ENCODE measurements around the gene COL8A1. TPM values are rescaled to one million over a fixed set of nuclear protein-coding genes. Genes with fewer than 3 reads are reported as not detected.
"Not testable (repeated sequence)": the region's sequence is repeated elsewhere in the genome, so short reads cannot be mapped to it uniquely, and the experiment has no call there.

COL8A1 gene
- total RNA-seq, 1 experiment from 2014 or later = 54.8 TPM

DNA sequence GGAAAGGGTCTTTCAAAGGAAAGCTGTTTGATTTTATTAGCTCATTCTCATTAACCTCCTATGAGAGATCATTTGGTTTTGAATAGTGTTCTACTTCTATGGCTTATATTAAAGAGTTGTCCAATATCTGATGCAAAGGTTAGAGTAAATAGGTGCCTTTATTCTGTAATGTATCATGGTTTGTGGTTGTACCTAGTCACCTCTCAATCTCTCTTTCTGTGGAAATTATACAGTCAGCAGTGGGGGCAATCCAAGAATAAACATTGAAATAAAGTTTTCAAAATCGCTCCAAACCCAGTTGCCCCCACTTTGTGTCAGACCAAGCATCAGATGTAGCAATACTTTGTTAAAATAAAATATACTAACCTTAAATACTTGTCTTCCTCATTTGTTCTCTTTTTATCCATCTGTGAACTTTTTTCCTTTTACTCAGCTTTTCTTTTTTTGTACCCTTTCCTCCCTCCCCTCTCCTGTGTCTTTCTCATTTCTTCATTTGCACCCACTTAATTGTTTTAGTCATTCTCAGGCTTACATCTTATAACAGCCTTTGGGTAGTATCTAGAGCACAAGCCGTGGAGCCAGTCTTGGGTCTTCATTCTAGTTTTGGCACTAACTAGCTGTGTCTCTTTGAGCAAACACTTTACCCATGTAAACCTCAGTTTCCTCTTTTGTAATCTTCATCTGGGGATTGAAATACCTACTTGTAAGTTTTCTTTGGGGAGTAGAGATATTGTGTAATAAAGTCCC is 196.0 kb downstream of the COL8A1 start:
- Histone ChIP-seq H3K9me3 (replicated peaks) (no peaks in the 10 kb centered on the region), H3K27ac (no peak overlapping the region), H3K4me3 (no peak overlapping the region), H3K36me3 (no peaks in the 10 kb centered on the region), H3K27me3 (replicated peaks) (no peaks in the 10 kb centered on the region), H3K4me1 (replicated peaks) (0 out of 2 replicates have a peak, but pooled peaks cover 6% of the 10 kb centered on the region)
- DNase-seq (ENCODE audit: low read depth in 1 of 2, low spot score in 2 of 2) = no peak

DNA sequence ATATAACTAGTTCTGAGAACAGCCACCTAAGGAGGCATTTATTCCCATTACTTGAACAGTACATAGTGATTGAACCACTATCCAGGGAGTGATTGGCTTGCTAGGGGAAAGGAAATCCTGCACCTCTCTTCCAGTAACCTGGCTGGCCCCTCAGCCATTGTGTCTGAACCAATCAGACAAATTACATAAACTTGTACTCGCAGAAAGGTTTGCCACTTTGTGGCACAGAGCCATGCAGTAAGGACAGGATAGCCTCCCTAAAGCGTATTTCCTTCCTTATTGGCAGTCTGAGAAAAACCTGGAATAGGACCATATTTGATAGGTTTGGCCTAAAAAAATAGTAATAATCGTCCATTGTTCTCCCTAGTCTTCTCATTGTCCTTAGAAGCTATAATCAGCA is 198.3 kb downstream of the COL8A1 start:
- H3K9me3 ChIP-seq (replicated peaks) = no peaks in the 10 kb centered on the region
- H3K4me3 ChIP-seq = no peak overlapping the region
- no peak overlapping the region for H3K27ac ChIP-seq
- no peak for DNase-seq (ENCODE audit: low read depth in 1 of 2, low spot score in 2 of 2)
- H3K36me3 ChIP-seq = no peaks in the 10 kb centered on the region
- 0 out of 2 replicates have a peak, but pooled peaks cover 6% of the 10 kb centered on the region for H3K4me1 ChIP-seq (replicated peaks)
- no peaks in the 10 kb centered on the region for H3K27me3 ChIP-seq (replicated peaks)

DNA sequence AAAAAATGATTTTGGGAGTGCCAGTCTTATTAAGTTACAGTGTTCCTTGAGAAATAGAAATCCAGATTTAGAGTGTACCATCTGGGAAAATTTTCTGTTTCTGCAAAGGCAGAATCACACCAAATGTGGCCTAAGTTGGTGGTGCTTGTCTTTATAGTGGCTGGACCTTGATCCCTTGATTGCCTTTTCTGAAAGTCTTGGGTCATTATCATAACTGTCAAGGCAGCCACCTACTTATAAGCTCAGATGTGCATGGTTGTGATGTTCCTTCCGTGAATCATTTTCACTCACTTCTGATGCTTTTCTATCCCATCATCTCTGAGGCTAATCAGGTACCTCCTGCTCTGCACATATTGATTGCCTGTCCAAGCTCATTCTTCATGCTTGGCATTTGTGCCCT is 199.3 kb downstream of the COL8A1 start:
- Histone ChIP-seq H3K27me3 (replicated peaks) (no peaks in the 10 kb centered on the region), H3K27ac (no peak overlapping the region), H3K4me1 (replicated peaks) (0 out of 2 replicates have a peak, but pooled peaks cover 6% of the 10 kb centered on the region), H3K36me3 (0 out of 2 replicates have a peak, but pooled peaks cover 3% of the 10 kb centered on the region), H3K9me3 (replicated peaks) (no peaks in the 10 kb centered on the region), H3K4me3 (no peak overlapping the region)
- no peak for DNase-seq (ENCODE audit: low read depth in 1 of 2, low spot score in 2 of 2)

DNA sequence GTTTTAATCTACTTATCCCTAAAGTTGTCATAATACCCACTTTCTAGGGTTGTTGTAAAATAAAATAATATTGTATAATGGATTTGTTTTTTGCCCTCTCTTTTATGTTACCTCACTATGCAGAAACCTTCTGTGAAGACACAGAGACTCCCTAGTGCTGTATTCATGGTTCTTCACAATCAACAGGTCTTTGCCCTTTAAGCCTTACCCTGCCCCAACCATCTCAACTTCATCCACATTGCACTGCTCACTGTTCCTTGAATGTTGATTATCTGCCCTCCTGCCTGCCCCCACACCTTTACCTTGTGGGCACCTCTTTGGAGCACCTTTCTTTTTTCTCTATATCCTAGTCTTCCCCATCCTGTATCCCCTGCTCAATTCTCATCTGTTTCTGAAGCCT is 200.4 kb downstream of the COL8A1 start:
- Histone ChIP-seq H3K9me3 (replicated peaks) (no peaks in the 10 kb centered on the region), H3K27ac (no peak overlapping the region), H3K27me3 (replicated peaks) (no peaks in the 10 kb centered on the region), H3K36me3 (peaks cover 3% of the 10 kb centered on the region; the same call in 1 of the 2 replicates), H3K4me3 (no peak overlapping the region), H3K4me1 (replicated peaks) (peaks cover 16% of the 10 kb centered on the region)
- DNase-seq (ENCODE audit: low read depth in 1 of 2, low spot score in 2 of 2) = no peak

DNA sequence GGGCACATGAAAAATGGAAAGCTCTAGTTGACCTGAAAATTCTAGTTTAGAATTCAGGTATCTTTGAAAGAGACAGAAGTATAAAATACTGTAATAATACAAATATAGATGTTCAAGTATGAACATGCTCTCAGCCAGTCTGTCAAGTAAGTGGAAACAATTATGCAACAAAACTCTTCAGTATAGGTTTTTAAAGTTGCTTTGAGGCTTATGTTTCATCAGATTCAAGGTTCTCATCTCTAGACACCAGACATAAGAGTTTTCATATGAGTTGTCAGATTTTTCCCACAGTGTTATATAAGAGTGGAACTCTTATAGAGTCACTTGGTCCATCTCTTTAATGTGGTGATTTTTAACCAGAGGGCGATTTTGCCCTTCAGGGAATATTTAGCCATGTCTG is 201.2 kb downstream of the COL8A1 start:
- H3K27ac ChIP-seq = no peak overlapping the region
- H3K27me3 ChIP-seq (replicated peaks) = no peaks in the 10 kb centered on the region
- DNase-seq (ENCODE audit: low read depth in 1 of 2, low spot score in 2 of 2) = no peak
- no peaks in the 10 kb centered on the region for H3K9me3 ChIP-seq (replicated peaks)
- peaks cover 3% of the 10 kb centered on the region; the same call in 1 of the 2 replicates for H3K36me3 ChIP-seq
- H3K4me1 ChIP-seq (replicated peaks) = peaks cover 24% of the 10 kb centered on the region
- H3K4me3 ChIP-seq = no peak overlapping the region

DNA sequence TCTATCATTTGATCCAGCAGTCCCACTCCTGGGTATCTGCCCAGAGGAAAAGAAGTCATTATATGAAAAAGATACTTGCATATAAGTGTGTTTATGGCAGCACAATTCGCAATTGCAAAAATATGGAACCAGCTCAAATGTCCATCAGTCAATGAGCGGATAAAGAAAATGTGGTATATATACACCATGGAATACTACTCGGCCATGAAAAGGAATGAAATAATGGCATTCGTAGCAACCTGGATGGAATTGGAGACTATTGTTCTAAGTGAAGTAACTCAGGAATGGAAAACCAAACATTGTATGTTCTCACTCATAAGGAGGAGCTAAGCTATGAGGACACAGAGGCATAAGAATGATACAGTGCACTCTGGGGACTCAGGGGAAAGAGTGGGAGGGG is 203.6 kb downstream of the COL8A1 start:
- not testable (repeated sequence) for H3K9me3 ChIP-seq (replicated peaks); H3K27me3 ChIP-seq (replicated peaks); H3K4me3 ChIP-seq; H3K36me3 ChIP-seq; DNase-seq (ENCODE audit: low read depth in 1 of 2, low spot score in 2 of 2); H3K27ac ChIP-seq
- H3K4me1 ChIP-seq (replicated peaks) = peaks cover 24% of the 10 kb centered on the region

DNA sequence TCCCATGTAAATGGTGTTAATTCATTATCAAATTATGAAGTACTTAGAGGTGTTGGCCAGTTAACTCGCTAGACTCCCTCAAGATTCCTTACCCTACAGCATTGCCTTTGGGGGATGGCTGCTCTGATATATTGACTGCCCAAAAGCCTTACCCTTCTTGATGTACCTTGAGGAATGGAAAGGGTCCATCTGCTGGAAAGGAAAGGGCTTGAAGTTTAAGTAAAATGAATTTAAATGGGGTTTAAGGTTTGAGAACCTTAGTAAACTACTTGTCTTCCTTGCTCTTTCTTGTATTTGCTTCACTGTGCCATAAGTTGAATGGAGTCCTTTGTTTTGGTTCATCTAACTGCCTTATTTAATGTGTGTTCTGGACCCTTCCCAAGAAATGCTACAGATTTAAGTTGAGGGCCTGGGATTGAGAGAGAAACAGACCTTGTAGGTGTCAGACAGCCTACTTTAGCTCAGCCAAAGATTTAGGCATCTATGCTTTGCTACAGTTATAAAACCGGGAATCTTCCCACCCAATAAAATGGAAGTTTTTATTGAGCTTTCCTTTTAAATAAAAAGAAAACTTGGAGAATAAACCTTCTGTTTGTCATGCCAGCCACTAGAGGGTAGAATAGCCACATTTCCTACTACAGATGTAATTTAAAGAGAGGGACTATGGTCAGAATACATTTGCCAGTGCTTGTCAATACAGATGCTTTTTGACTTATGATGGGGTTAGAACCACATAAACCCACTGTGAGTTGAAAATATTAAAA is 204.6 kb downstream of the COL8A1 start:
- no peaks in the 10 kb centered on the region for H3K9me3 ChIP-seq (replicated peaks)
- DNase-seq (ENCODE audit: low read depth in 1 of 2, low spot score in 2 of 2) = peak in 1 of 2 experiments; percentile 54
- peaks cover 11% of the 10 kb centered on the region for H3K36me3 ChIP-seq
- peaks cover 19% of the 10 kb centered on the region for H3K4me1 ChIP-seq (replicated peaks)
- no peaks in the 10 kb centered on the region for H3K27me3 ChIP-seq (replicated peaks)
- H3K27ac ChIP-seq = peak overlapping the region; percentile 26; the same call in 1 of the 2 replicates
- H3K4me3 ChIP-seq = no peak overlapping the region

DNA sequence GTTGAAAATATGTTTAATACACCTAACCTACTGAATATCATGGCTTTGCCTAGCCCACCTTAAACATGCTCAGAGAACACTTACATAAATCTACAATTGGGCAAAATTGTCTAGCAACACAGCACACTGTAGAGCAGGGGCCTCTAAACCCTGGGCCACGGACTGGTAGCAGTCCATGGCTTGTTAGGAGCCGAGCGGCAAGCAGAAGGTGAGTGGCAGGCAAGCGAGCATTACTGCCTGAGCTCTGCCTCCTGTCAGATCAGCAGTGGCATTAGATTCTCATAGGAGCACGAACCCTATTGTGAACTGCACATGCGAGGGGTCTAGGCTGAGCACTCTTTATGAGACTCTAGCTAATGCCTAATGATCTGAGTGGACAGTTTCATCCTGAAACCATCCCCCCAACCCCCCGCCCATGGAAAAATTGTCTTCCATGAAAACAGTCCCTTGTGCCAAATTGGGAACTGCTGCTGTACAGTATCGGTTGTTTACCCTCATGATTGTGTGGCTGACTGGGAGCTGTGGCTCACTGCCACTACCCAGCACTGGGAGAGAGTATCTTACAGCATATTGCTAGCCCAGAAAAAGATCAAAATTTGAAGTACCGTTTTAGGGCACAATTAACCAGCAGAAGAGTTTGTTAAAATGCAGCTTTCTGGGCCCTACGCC is 205.3 kb downstream of the COL8A1 start:
- DNase-seq (ENCODE audit: low read depth in 1 of 2, low spot score in 2 of 2) = no peak
- no peaks in the 10 kb centered on the region for H3K9me3 ChIP-seq (replicated peaks)

DNA sequence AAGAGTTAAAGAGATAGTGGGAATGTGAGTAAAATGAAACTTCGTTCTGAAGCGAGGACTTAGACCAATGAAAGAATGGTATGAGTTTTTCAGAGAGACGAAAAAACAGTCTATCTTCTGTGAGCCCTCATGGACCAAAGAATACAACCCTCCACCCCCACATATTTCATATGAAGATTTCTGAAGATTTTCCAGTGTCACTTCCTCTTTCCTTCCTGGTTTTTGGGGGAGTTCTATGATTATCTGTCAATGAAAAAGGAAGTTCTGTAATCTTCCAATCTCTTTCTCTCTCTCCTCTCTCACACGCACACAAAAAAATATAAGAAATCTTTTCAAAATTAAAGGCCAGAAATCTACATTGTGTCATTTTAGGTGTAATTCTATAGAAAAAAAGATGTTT is 206.9 kb downstream of the COL8A1 start:
- Histone ChIP-seq H3K9me3 (replicated peaks) (no peaks in the 10 kb centered on the region), H3K27ac (no peak overlapping the region), H3K4me3 (no peak overlapping the region), H3K36me3 (peaks cover 34% of the 10 kb centered on the region), H3K27me3 (replicated peaks) (no peaks in the 10 kb centered on the region), H3K4me1 (replicated peaks) (peaks cover 19% of the 10 kb centered on the region)
- DNase-seq (ENCODE audit: low read depth in 1 of 2, low spot score in 2 of 2) = no peak

More for the DNA sequence above, 205.3 kb downstream of the COL8A1 start:
- Histone ChIP-seq H3K4me3 (no peak overlapping the region), H3K27ac (no peak overlapping the region), H3K27me3 (replicated peaks) (no peaks in the 10 kb centered on the region), H3K36me3 (peaks cover 18% of the 10 kb centered on the region), H3K4me1 (replicated peaks) (peaks cover 19% of the 10 kb centered on the region)

DNA sequence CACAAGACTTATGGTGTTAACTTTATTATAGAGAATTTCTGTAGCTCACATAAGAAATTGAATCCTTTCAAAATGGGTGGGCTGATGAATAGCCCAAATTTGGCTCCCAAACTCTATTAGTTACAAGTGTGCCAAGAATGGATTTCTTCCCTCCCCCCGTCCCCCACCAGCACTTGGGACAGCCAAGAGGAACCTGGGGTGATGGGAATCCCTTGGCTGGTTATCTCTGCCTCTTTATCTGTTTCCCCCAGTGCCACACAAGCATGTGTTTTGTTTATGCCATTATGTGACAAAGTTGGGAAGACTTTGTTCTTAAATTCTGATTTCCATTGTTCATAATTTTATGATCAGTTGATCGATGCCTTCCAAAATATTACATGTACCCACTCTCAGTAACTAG is 207.6 kb downstream of the COL8A1 start:
- Histone ChIP-seq H3K36me3 (peaks cover 40% of the 10 kb centered on the region), H3K27ac (no peak overlapping the region), H3K27me3 (replicated peaks) (no peaks in the 10 kb centered on the region), H3K4me1 (replicated peaks) (peaks cover 19% of the 10 kb centered on the region), H3K9me3 (replicated peaks) (no peaks in the 10 kb centered on the region), H3K4me3 (no peak overlapping the region)
- no peak for DNase-seq (ENCODE audit: low read depth in 1 of 2, low spot score in 2 of 2)

DNA sequence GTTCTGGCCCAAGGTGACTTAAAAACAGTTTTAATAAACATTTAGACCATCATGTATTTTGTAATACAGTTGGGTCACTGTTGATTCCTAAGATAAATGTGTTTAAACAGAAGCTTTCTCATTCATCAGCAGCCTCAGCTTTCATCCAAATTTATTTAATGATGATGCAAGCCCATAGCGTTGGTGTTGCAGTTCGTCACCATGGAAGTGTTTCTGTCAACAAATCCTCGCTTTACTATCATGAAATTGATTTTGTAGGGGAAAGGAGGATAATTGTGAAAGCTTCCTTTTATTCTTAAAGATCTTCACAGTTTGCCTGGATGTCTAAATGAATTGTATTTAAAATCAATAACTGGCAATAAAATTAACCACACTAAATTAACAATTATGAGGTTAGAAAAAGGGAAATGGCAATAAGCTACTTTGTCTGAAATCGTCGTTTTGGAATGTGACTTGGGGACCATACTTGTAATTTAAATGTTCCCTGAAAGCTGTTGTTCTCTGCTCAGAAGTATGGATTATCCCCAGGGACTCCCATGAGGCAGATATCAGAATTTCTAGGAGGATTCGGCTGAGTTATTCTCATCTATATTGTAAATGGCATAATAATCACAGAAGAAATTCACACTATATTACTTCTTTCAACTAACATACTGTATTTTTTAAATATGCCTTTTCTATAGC is 208.2 kb downstream of the COL8A1 start:
- H3K9me3 ChIP-seq (replicated peaks) = no peaks in the 10 kb centered on the region
- H3K4me3 ChIP-seq = no peak overlapping the region
- H3K4me1 ChIP-seq (replicated peaks) = peaks cover 19% of the 10 kb centered on the region
- H3K27ac ChIP-seq = no peak overlapping the region
- H3K27me3 ChIP-seq (replicated peaks) = no peaks in the 10 kb centered on the region
- DNase-seq (ENCODE audit: low read depth in 1 of 2, low spot score in 2 of 2) = no peak
- peaks cover 42% of the 10 kb centered on the region for H3K36me3 ChIP-seq

DNA sequence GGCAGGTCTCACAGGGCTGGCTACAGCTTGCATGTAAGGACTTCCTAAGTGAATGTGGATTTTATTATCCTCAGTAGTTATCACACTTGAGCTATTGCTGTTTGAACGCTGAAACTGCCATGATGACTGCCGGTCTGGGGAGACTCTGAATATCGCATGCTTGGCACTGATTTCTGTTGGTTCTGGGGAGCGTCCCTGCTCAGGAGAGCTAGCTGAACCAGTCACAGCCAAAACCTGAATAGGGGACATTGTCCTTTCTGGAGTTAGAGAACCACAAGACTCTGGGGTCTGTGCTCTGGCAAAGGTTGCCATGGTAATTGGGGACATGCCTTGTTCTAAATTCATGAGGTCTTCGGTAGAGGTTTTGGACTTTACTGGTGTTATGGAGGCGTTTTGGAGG is 210.0 kb downstream of the COL8A1 start:
- no peak for DNase-seq (ENCODE audit: low read depth in 1 of 2, low spot score in 2 of 2)
- peaks cover 12% of the 10 kb centered on the region for H3K4me1 ChIP-seq (replicated peaks)
- H3K27me3 ChIP-seq (replicated peaks) = no peaks in the 10 kb centered on the region
- H3K36me3 ChIP-seq = peaks cover 49% of the 10 kb centered on the region
- H3K27ac ChIP-seq = no peak overlapping the region
- no peaks in the 10 kb centered on the region for H3K9me3 ChIP-seq (replicated peaks)
- no peak overlapping the region for H3K4me3 ChIP-seq

All from SJSA1 (cell line).